OCI-LY3 (cell line): ENCODE data around the gene PCBP2.
A peak's percentile ranks its signal among the peaks of the same experiment; 100 is the strongest.

Experiments used
- H2AFZ ChIP-seq: fragments of 200-600, 300-600 bp; shearing (Covaris generic); 2 replicates; pipeline ENCODE4 v1.6.0; 2014; ENCODE audit warnings: antibody characterized with exemption, low read depth, low read length
- H3K27ac ChIP-seq: fragments of 200-600, 300-600 bp; sonication (generic); 2 replicates; pipeline ENCODE4 v1.5.1; 2014; ENCODE audit warnings: mild to moderate bottlenecking, low read length, moderate library complexity, mixed read lengths
- H3K27me3 ChIP-seq: fragments of 200-600, 300-600 bp; sonication (generic); 2 replicates; pipeline ENCODE4 v1.6.1; 2014; ENCODE audit warnings: low read depth, low read length, mixed read lengths
- H3K36me3 ChIP-seq: fragments of 200-600, 300-600 bp; sonication (generic); replicated peaks from 2 replicates; pipeline ENCODE3; 2014; ENCODE audit warnings: low read depth, low read length, mixed read lengths
- H3K4me1 ChIP-seq: fragments of 300-600, 200-600 bp; sonication (generic); 2 replicates; pipeline ENCODE4 v1.6.1; 2014; ENCODE audit warnings: low read length, mixed read lengths
- H3K4me2 ChIP-seq: fragments of 200-600, 300-600 bp; sonication (generic); 2 replicates; pipeline ENCODE4 v1.6.1; 2014; ENCODE audit warnings: low read length, mixed read lengths
- H3K4me3 ChIP-seq: fragments of 300-600, 200-600 bp; sonication (generic); 2 replicates; pipeline ENCODE4 v1.5.1; 2014; ENCODE audit warnings: antibody characterized with exemption, mild to moderate bottlenecking, low read length, moderate library complexity
- H3K79me2 ChIP-seq: fragments of 300-600, 200-600 bp; shearing (Covaris generic); 2 replicates; pipeline ENCODE4 v1.6.1; 2014; ENCODE audit warnings: mild to moderate bottlenecking, low read length, mixed read lengths
- H3K9ac ChIP-seq: fragments of 300-600, 200-600 bp; shearing (Covaris generic); 2 replicates; pipeline ENCODE4 v1.6.0; 2014; ENCODE audit warnings: mild to moderate bottlenecking, low read length, moderate library complexity
- H3K9me3 ChIP-seq: fragments of 200-600, 300-600 bp; shearing (Covaris generic); 2 replicates; pipeline ENCODE4 v1.6.1; 2014; ENCODE audit warnings: low read length, mixed read lengths; ENCODE audit not compliant: insufficient read depth
- H4K20me1 ChIP-seq: fragments of 200-600, 300-600 bp; sonication (generic); 2 replicates; pipeline ENCODE4 v1.6.1; 2016; ENCODE audit warnings: low read length, mixed read lengths; ENCODE audit not compliant: insufficient read depth
- EZH2phosphoT487 ChIP-seq: fragments of 200-600 bp; shearing (Covaris generic); IDR thresholded peaks from 2 replicates; pipeline ENCODE4 v1.6.1; 2018; ENCODE audit warnings: antibody characterized with exemption, mixed run types, low read depth
- TF ChIP-seq, protein P1 (sequence below): fragments of 200-600, 300-600 bp; sonication (generic); IDR thresholded peaks from 2 replicates; pipeline ENCODE4 v1.5.1; 2014; ENCODE audit warnings: antibody characterized with exemption, low read length, low read depth

The PCBP2 gene

DNA sequence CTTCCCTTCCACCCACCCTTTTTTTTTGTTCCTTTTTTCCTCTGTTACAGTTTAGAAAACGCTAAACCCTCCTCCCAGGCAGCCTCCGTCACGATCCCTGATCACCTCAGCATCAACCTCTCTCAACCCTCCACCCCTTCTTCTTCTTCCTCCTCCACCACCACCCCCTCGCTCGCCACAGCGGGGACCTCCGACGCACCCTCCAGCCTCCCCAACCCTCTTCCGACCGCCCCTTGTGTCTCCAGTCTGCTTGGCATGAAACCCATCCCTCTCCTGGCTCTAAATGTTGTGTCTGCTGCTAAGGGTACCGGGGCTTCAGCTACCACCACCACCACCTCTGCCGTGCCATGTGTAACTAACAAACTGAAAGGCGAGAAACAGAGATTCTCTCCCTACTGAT is 22.9 kb downstream of the PCBP2 start:
- H3K36me3 ChIP-seq: peaks cover 80% of the 10 kb centered on the region
- 0 out of 2 replicates have a peak, but pooled peaks cover under 1% of the 10 kb centered on the region for H3K4me1 ChIP-seq
- H3K27ac ChIP-seq: no peak overlapping the region
- no peak overlapping the region for H3K9ac ChIP-seq
- H2AFZ ChIP-seq: no peak overlapping the region
- H3K4me2 ChIP-seq: no peak overlapping the region
- TF ChIP-seq, protein P1, sequence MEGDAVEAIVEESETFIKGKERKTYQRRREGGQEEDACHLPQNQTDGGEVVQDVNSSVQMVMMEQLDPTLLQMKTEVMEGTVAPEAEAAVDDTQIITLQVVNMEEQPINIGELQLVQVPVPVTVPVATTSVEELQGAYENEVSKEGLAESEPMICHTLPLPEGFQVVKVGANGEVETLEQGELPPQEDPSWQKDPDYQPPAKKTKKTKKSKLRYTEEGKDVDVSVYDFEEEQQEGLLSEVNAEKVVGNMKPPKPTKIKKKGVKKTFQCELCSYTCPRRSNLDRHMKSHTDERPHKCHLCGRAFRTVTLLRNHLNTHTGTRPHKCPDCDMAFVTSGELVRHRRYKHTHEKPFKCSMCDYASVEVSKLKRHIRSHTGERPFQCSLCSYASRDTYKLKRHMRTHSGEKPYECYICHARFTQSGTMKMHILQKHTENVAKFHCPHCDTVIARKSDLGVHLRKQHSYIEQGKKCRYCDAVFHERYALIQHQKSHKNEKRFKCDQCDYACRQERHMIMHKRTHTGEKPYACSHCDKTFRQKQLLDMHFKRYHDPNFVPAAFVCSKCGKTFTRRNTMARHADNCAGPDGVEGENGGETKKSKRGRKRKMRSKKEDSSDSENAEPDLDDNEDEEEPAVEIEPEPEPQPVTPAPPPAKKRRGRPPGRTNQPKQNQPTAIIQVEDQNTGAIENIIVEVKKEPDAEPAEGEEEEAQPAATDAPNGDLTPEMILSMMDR: no peak
- no peak for TF ChIP-seq EZH2phosphoT487
- H3K79me2 ChIP-seq: peaks cover 68% of the 10 kb centered on the region
- no peaks in the 10 kb centered on the region for H3K9me3 ChIP-seq
- no peak overlapping the region for H3K4me3 ChIP-seq
- H3K27me3 ChIP-seq: no peaks in the 10 kb centered on the region
- H4K20me1 ChIP-seq: peaks cover 59% of the 10 kb centered on the region

DNA sequence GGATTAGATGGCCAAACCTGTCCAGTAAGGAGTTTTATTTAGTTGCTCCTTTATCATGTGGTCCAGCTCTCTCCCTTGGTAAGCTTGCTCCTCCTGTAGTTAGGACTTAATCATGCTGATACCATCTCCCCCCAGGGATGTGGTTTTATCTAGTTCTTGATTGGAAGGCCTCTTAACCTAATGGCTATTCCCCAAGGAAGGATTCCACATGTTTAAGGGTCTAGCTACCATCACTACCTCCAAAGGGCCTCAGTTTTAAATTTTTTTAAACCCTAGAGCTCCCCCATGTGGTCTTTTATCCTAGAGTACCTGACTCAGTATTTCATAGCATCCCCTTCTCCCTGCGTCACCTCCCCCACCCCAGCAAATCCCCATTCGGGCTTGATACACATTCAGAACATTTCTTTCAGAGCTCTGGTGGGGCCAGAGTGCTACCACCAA is 24.9 kb downstream of the PCBP2 start:
- Histone ChIP-seq H3K4me3 (no peak overlapping the region), H3K27ac (no peak overlapping the region), H3K4me1 (0 out of 2 replicates have a peak, but pooled peaks cover 2% of the 10 kb centered on the region), H3K36me3 (peaks cover 81% of the 10 kb centered on the region), H3K9me3 (no peaks in the 10 kb centered on the region), H3K79me2 (peaks cover 61% of the 10 kb centered on the region), H3K4me2 (no peak overlapping the region), H3K27me3 (no peaks in the 10 kb centered on the region), H3K9ac (no peak overlapping the region), H4K20me1 (peaks cover 62% of the 10 kb centered on the region), H2AFZ (no peak overlapping the region)
- TF ChIP-seq, protein P1: peak; percentile 48
- no peak for TF ChIP-seq EZH2phosphoT487

DNA sequence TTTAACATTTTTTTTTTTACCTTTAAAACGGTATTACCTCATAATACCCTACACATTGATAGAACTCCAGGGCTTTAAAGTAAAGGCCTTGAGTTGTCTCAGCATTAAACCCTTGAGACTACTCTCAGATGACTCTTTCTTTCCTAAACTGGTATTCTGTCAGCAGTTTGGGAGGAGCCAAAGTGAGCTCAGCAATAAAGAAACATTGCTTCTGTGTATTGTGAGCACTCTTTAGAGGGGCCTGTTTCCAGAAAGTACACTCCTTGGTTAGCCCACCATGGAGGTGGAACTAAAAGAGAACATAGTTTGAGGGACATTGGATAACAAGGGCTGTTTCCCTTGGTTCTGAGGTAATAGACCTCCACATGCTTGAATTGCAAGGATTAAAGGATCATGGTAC is 27.0 kb downstream of the PCBP2 start:
- Histone ChIP-seq H3K4me2 (no peak overlapping the region), H3K27me3 (no peaks in the 10 kb centered on the region), H3K4me1 (0 out of 2 replicates have a peak, but pooled peaks cover 4% of the 10 kb centered on the region), H3K4me3 (no peak overlapping the region), H3K27ac (no peak overlapping the region), H2AFZ (no peak overlapping the region), H3K9me3 (no peaks in the 10 kb centered on the region), H3K79me2 (peaks cover 41% of the 10 kb centered on the region), H4K20me1 (peaks cover 72% of the 10 kb centered on the region), H3K9ac (no peak overlapping the region), H3K36me3 (peaks cover 73% of the 10 kb centered on the region)
- TF ChIP-seq EZH2phosphoT487: no peak
- TF ChIP-seq, protein P1: no peak

DNA sequence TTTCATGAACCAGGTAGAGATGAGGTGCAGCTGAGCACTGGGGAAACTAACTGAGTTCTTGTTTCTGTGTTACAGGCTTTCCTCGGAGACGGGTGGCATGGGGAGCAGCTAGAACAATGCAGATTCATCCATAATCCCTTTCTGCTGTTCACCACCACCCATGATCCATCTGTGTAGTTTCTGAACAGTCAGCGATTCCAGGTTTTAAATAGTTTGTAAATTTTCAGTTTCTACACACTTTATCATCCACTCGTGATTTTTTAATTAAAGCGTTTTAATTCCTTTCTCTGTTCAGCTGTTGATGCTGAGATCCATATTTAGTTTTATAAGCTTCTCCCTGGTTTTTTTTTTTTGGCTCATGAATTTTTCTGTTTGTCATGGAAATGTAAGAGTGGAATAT is 27.4 kb downstream of the PCBP2 start:
- Histone ChIP-seq H4K20me1 (peaks cover 72% of the 10 kb centered on the region), H3K9ac (no peak overlapping the region), H3K4me3 (no peak overlapping the region), H3K27ac (no peak overlapping the region), H3K9me3 (no peaks in the 10 kb centered on the region), H3K79me2 (peaks cover 37% of the 10 kb centered on the region), H3K27me3 (no peaks in the 10 kb centered on the region), H3K4me1 (0 out of 2 replicates have a peak, but pooled peaks cover 4% of the 10 kb centered on the region), H3K4me2 (no peak overlapping the region), H3K36me3 (peaks cover 69% of the 10 kb centered on the region), H2AFZ (no peak overlapping the region)
- TF ChIP-seq, protein P1: no peak
- TF ChIP-seq EZH2phosphoT487: no peak
